ENCODE measurements around the gene VCAM1. TPM values are rescaled to one million over a fixed set of nuclear protein-coding genes. Genes with fewer than 3 reads are reported as not detected.
A peak's percentile ranks its signal among the peaks of the same experiment; 100 is the strongest.

The VCAM1 gene
- total and polyA plus RNA-seq, 2 experiments from 2014 or later = not detected

- no peak overlapping the region for H3K4me3 Mint-ChIP-seq
- no peaks in the 10 kb centered on the region for H3K27me3 Mint-ChIP-seq (ENCODE audit: insufficient read depth, low read depth, poor library complexity)
- H3K27ac ChIP-seq (ENCODE audit: low read depth) = no peak overlapping the region
- no peaks in the 10 kb centered on the region for H3K9me3 Mint-ChIP-seq
- H3K4me1 Mint-ChIP-seq = no peaks in the 10 kb centered on the region
- no peaks in the 10 kb centered on the region for H4K20me1 ChIP-seq (replicated peaks; ENCODE audit: insufficient read depth)
- no peaks in the 10 kb centered on the region for H3K36me3 Mint-ChIP-seq (ENCODE audit: low read depth)
- DNase-seq (ENCODE audit: low spot score) = no peak
- no peak overlapping the region for H3K4me3 ChIP-seq
- peak overlapping the region; percentile 9; the same call in 1 of the 2 replicates for H3K27ac Mint-ChIP-seq
- no peaks in the 10 kb centered on the region for H3K79me2 ChIP-seq (replicated peaks; ENCODE audit: insufficient read depth)
- no peak overlapping the region for H3K4me2 ChIP-seq
- no peak for TF ChIP-seq EZH2 (IDR thresholded peaks at IDR 0.05; ENCODE audit: low read depth, unreplicated experiment)
- TF ChIP-seq CREB1 (CRISPR knock-in tag; IDR thresholded peaks at IDR 0.05; ENCODE audit: low read depth) = no peak
- no peak for TF ChIP-seq NANOG (IDR thresholded peaks at IDR 0.05; ENCODE audit: borderline replicate concordance)
- TF ChIP-seq ETS1 (IDR thresholded peaks at IDR 0.05) = no peak
- no peak for TF ChIP-seq ZNF331 (CRISPR knock-in tag; IDR thresholded peaks at IDR 0.05; ENCODE audit: low read depth)
- no peak for TF ChIP-seq EZH2phosphoT487 (IDR thresholded peaks at IDR 0.05; ENCODE audit: unreplicated experiment)
- TF ChIP-seq POLR2AphosphoS5 (IDR thresholded peaks at IDR 0.05; ENCODE audit: low read depth) = no peak
- TF ChIP-seq ZNF462 (CRISPR knock-in tag; IDR thresholded peaks at IDR 0.05) = no peak
- no peak for TF ChIP-seq JUNB (IDR thresholded peaks at IDR 0.05; ENCODE audit: unreplicated experiment)
- TF ChIP-seq CTCF (conservative IDR thresholded peaks at IDR 0.05; ENCODE audit: low read depth in 2 of 2) = no peak
- no peaks in the 10 kb centered on the region for H3F3A ChIP-seq (replicated peaks; ENCODE audit: low read depth)
- H3K27me3 ChIP-seq (ENCODE audit: insufficient read depth) = no peaks in the 10 kb centered on the region
- no peaks in the 10 kb centered on the region for H3K36me3 ChIP-seq (ENCODE audit: insufficient read depth)
- no peak overlapping the region; the same call in 1 of the 2 replicates for H2AFZ ChIP-seq
- no peak for ATAC-seq
- no peaks in the 10 kb centered on the region for H3K4me1 ChIP-seq (ENCODE audit: insufficient read depth)
- peaks cover 3% of the 10 kb centered on the region; the same call in 1 of the 2 replicates for H3K9me2 ChIP-seq (ENCODE audit: insufficient read depth)
Measured at GRCh38 chr1:100713626-100714025, 5.9 kb upstream of the VCAM1 start.
